Dedifferentiated amniotic fluid mesenchymal stem cell (primary cell): ENCODE measurements around the gene TTC24.
"Not testable (repeated sequence)": the region's sequence is repeated elsewhere in the genome, so short reads cannot be mapped to it uniquely, and the experiment has no call there.

Experiments used
- DNase-seq: peaks from one replicate; pipeline ENCODE4 v3.0.0-alpha.2; 2016; ENCODE audit errors: extremely low spot score

TTC24 gene

GRCh38 chr1:156579472-156579871 is at the start of gene TTC24:
Gene TTC24, plus strand, starts transcription at chr1:156579723. Its CDS starts 1,642 bp downstream, at chr1:156581365.
- no peak for DNase-seq

- no peak for DNase-seq
These were observed 49.5 kb upstream of the TTC24 start for GRCh38 chr1:156530006-156530405.

GRCh38 chr1:156532374-156532773 is 47.1 kb upstream of the TTC24 start:
- DNase-seq, result no peak

- no peak for DNase-seq
These were observed 45.8 kb upstream of the TTC24 start for GRCh38 chr1:156533568-156534220.

- no peak for DNase-seq
These were observed 45.0 kb upstream of the TTC24 start for GRCh38 chr1:156534424-156535060.

GRCh38 chr1:156537027-156537426 is 42.5 kb upstream of the TTC24 start:
- no peak for DNase-seq

- DNase-seq, result no peak
These were observed 40.6 kb upstream of the TTC24 start for GRCh38 chr1:156538711-156539440.

- DNase-seq, result no peak
These were observed 39.6 kb upstream of the TTC24 start for GRCh38 chr1:156539818-156540355.

- DNase-seq, result no peak
These were observed 38.6 kb upstream of the TTC24 start for GRCh38 chr1:156540955-156541354.

GRCh38 chr1:156543066-156543465 is 36.5 kb upstream of the TTC24 start:
- DNase-seq, result no peak

- no peak for DNase-seq
These were observed 34.9 kb upstream of the TTC24 start for GRCh38 chr1:156544592-156545102.

GRCh38 chr1:156546267-156546666 is 33.3 kb upstream of the TTC24 start:
- DNase-seq, result no peak

- no peak for DNase-seq
These were observed 32.1 kb upstream of the TTC24 start for GRCh38 chr1:156547434-156547833.

GRCh38 chr1:156547982-156548381 is 31.5 kb upstream of the TTC24 start:
- DNase-seq, result no peak

GRCh38 chr1:156549390-156549789 is 30.1 kb upstream of the TTC24 start:
- no peak for DNase-seq

GRCh38 chr1:156549831-156550230 is 29.7 kb upstream of the TTC24 start:
- DNase-seq, result no peak

- no peak for DNase-seq
These were observed 29.2 kb upstream of the TTC24 start for GRCh38 chr1:156550346-156550745.

- no peak for DNase-seq
These were observed 28.4 kb upstream of the TTC24 start for GRCh38 chr1:156551066-156551643.

- no peak for DNase-seq
These were observed 27.7 kb upstream of the TTC24 start for GRCh38 chr1:156551869-156552268.

GRCh38 chr1:156552518-156552917 is 27.0 kb upstream of the TTC24 start:
- DNase-seq, result no peak

GRCh38 chr1:156552937-156553336 is 26.6 kb upstream of the TTC24 start:
- not testable (repeated sequence) for DNase-seq

GRCh38 chr1:156553860-156554485 is 25.6 kb upstream of the TTC24 start:
- no peak for DNase-seq
